ENCODE results near the gene LDHB. TPM values are rescaled to one million over a fixed set of nuclear protein-coding genes. Genes with fewer than 3 reads are reported as not detected.

Gene LDHB
- total and polyA plus RNA-seq, 9 donors = 266 to 674 (median 479) TPM

- TF ChIP-seq POLR2A (IDR thresholded peaks at IDR 0.05) (no peak), EP300 (IDR thresholded peaks at IDR 0.05) (no peak), CTCF (IDR thresholded peaks at IDR 0.05) (no peak)
- WGBS, 3 donors = 27 to 44% (median 33%) methylated on average over 1 of the region's 1 CpG
- Histone ChIP-seq H3K4me3 (no peak overlapping the region), H3K9me3 (no peaks in the 10 kb centered on the region), H3K4me1 (ENCODE audit: insufficient read depth) (no peaks in the 10 kb centered on the region), H3K27ac (no peak overlapping the region), H3K36me3 (no peaks in the 10 kb centered on the region), H3K27me3 (no peaks in the 10 kb centered on the region)
- DNase-seq = no peak
- intact Hi-C loops (cut with DNase I) = loop anchor here in 2 of 4 donors (10.0 kb wide), 1 partner anchor 59 kb away; no protein-coding TSS in a partner anchor
Observed at GRCh38 chr12:21615431-21615830, 42.2 kb downstream of the LDHB start.

- intact Hi-C loops (cut with DNase I) = loop anchor here in 2 of 4 donors (10.0 kb wide), 1 partner anchor 60 kb away; no protein-coding TSS in a partner anchor
- H3K9me3 ChIP-seq = no peaks in the 10 kb centered on the region
- no peak for TF ChIP-seq POLR2A (IDR thresholded peaks at IDR 0.05)
- no peak for TF ChIP-seq CTCF (IDR thresholded peaks at IDR 0.05)
- TF ChIP-seq EP300 (IDR thresholded peaks at IDR 0.05) = no peak
- WGBS, 3 donors = 83 to 87% (median 85%) methylated on average over 2 of the region's 2 CpGs
- H3K27ac ChIP-seq = no peak overlapping the region
- H3K4me3 ChIP-seq = no peak overlapping the region
- no peaks in the 10 kb centered on the region for H3K27me3 ChIP-seq
- no peak for DNase-seq
- H3K4me1 ChIP-seq (ENCODE audit: insufficient read depth) = no peaks in the 10 kb centered on the region
- no peaks in the 10 kb centered on the region for H3K36me3 ChIP-seq
Observed at GRCh38 chr12:21614506-21614905, 43.1 kb downstream of the LDHB start.

GRCh38 chr12:21613931-21614330 is 43.7 kb downstream of the LDHB start:
- Histone ChIP-seq H3K9me3 (no peaks in the 10 kb centered on the region), H3K4me3 (no peak overlapping the region), H3K4me1 (ENCODE audit: insufficient read depth) (no peaks in the 10 kb centered on the region), H3K27me3 (no peaks in the 10 kb centered on the region), H3K27ac (no peak overlapping the region), H3K36me3 (no peaks in the 10 kb centered on the region)
- TF ChIP-seq CTCF (IDR thresholded peaks at IDR 0.05) (no peak), POLR2A (IDR thresholded peaks at IDR 0.05) (no peak), EP300 (IDR thresholded peaks at IDR 0.05) (no peak)
- WGBS, 3 donors = 34 to 42% (median 35%) methylated on average over 2 of the region's 2 CpGs
- DNase-seq = no peak
- intact Hi-C loops (cut with DNase I) = loop anchor here in 2 of 4 donors (10.0 kb wide), 1 partner anchor 61 kb away; no protein-coding TSS in a partner anchor

GRCh38 chr12:21608196-21608595 is 49.4 kb downstream of the LDHB start:
- no peaks in the 10 kb centered on the region for H3K4me1 ChIP-seq (ENCODE audit: insufficient read depth)
- H3K36me3 ChIP-seq = no peaks in the 10 kb centered on the region
- H3K4me3 ChIP-seq = no peak overlapping the region
- no peak overlapping the region for H3K27ac ChIP-seq
- TF ChIP-seq CTCF (IDR thresholded peaks at IDR 0.05) (no peak), POLR2A (IDR thresholded peaks at IDR 0.05) (no peak), EP300 (IDR thresholded peaks at IDR 0.05) (no peak)
- no peak for DNase-seq
- H3K9me3 ChIP-seq = no peaks in the 10 kb centered on the region
- intact Hi-C loops (cut with DNase I) = loop anchor here in 1 of 4 donors (10.0 kb wide), 1 partner anchor 67 kb away; no protein-coding TSS in a partner anchor
- no peaks in the 10 kb centered on the region for H3K27me3 ChIP-seq
